IMR-90 (cell line): ENCODE data around the gene PRMT5. TPM values are rescaled to one million over a fixed set of nuclear protein-coding genes. Genes with fewer than 3 reads are reported as not detected.

Experiments used
- ATAC-seq: fragments of 200-7000 bp; cut with Tn5 transposase; 2 replicates; pipeline ENCODE4 v1.9.1; 2020; ENCODE audit warnings: low read depth, mild to moderate bottlenecking, moderate library complexity
- BruUV-seq: library from RNA; stranded (reverse); fragments of 400-500 nt; replicated peaks from 2 replicates; lab custom pipeline; 2021; lab: Mats Ljungman, UMichigan
- CTCF ChIA-PET: fragments of 300-600 bp; formaldehyde crosslinking; extraction: SDS; loops from one replicate; lab custom pipeline; 2021; ENCODE audit warnings: antibody characterized with exemption; lab: Yijun Ruan, JAX
- POLR2A ChIA-PET: fragments of 300-600 bp; sonication (Branson Sonifier 250); formaldehyde crosslinking; loops from one replicate; lab custom pipeline; 2022; ENCODE audit warnings: antibody characterized with exemption; ENCODE audit not compliant: unreplicated experiment; lab: Charles Lee
- DNase-seq: peaks from one replicate; pipeline ENCODE4 v3.0.0; 2013
- H2AFZ ChIP-seq: replicated peaks from 2 replicates; pipeline ENCODE3; 2013; ENCODE audit warnings: low read length, mild to moderate bottlenecking; ENCODE audit not compliant: poor library complexity
- H2AK5ac ChIP-seq: 2 replicates; pipeline ENCODE4 v1.6.1; 2013; ENCODE audit warnings: low read depth, low read length, inconsistent platforms
- H2AK9ac ChIP-seq: replicated peaks from 2 replicates; pipeline ENCODE3; 2013; ENCODE audit warnings: mild to moderate bottlenecking, low read depth, low read length, moderate library complexity; ENCODE audit not compliant: poor library complexity
- H2BK120ac ChIP-seq: 2 replicates; pipeline ENCODE4 v1.6.1; 2013; ENCODE audit warnings: low read depth, low read length, inconsistent platforms
- H2BK15ac ChIP-seq: 3 replicates; pipeline ENCODE4 v1.6.1; 2013; ENCODE audit warnings: low read depth, low read length, inconsistent platforms
- H2BK20ac ChIP-seq: 2 replicates; pipeline ENCODE4 v1.6.1; 2013; ENCODE audit warnings: low read depth, mild to moderate bottlenecking, inconsistent platforms, low read length, moderate library complexity
- H2BK5ac ChIP-seq: 2 replicates; pipeline ENCODE4 v1.6.1; 2013; ENCODE audit warnings: mild to moderate bottlenecking, low read depth, low read length, inconsistent platforms; ENCODE audit not compliant: poor library complexity, severe bottlenecking
- H3K14ac ChIP-seq: replicated peaks from 2 replicates; pipeline ENCODE4 v1.6.1; 2013; ENCODE audit warnings: low read depth, low read length, inconsistent platforms
- H3K18ac ChIP-seq: 2 replicates; pipeline ENCODE4 v1.6.1; 2013; ENCODE audit warnings: low read depth, low read length, control low read depth
- H3K23ac ChIP-seq: 2 replicates; pipeline ENCODE4 v1.6.1; 2013; ENCODE audit warnings: low read depth, low read length, inconsistent platforms
- H3K27ac ChIP-seq: 2 replicates; pipeline ENCODE4 v1.5.1; 2013; ENCODE audit warnings: mild to moderate bottlenecking, control low read depth, low read length; ENCODE audit not compliant: insufficient read depth
- H3K27me3 ChIP-seq: 2 replicates; pipeline ENCODE4 v1.6.1; 2013; ENCODE audit warnings: low read length; ENCODE audit not compliant: control insufficient read depth, insufficient read depth
- H3K36me3 ChIP-seq: 2 replicates; pipeline ENCODE4 v1.6.1; 2013; ENCODE audit warnings: low read length, mixed read lengths; ENCODE audit not compliant: control insufficient read depth, insufficient read depth
- H3K4ac ChIP-seq: 2 replicates; pipeline ENCODE4 v1.6.1; 2013; ENCODE audit warnings: low read depth, low read length, inconsistent platforms
- H3K4me1 ChIP-seq: 2 replicates; pipeline ENCODE4 v1.6.1; 2013; ENCODE audit warnings: low read length, mixed read lengths; ENCODE audit not compliant: control insufficient read depth, insufficient read depth
- H3K4me2 ChIP-seq: 2 replicates; pipeline ENCODE4 v1.6.1; 2013; ENCODE audit warnings: low read depth, mild to moderate bottlenecking, control low read depth, low read length, moderate library complexity
- H3K4me3 ChIP-seq: 2 replicates; pipeline ENCODE4 v1.5.1; 2013; ENCODE audit warnings: low read depth, mild to moderate bottlenecking, control low read depth, low read length, moderate library complexity; ENCODE audit not compliant: insufficient read depth
- H3K56ac ChIP-seq: 2 replicates; pipeline ENCODE4 v1.6.1; 2013; ENCODE audit warnings: low read length, inconsistent platforms; ENCODE audit not compliant: insufficient read depth; ENCODE audit errors: extremely low read depth
- H3K79me1 ChIP-seq, 2 experiments: 2 replicates each; pipeline ENCODE4 v1.6.1; 2013; ENCODE audit warnings: low read length in 2 of 2, inconsistent platforms in 1 of 2, low read depth in 1 of 2
- H3K9ac ChIP-seq: 2 replicates; pipeline ENCODE4 v1.6.1; 2013; ENCODE audit warnings: low read depth, low read length, control low read depth
- H3K9me1 ChIP-seq: 2 replicates; pipeline ENCODE4 v1.6.1; 2013; ENCODE audit warnings: low read length, inconsistent platforms; ENCODE audit not compliant: insufficient read depth
- H3K9me3 ChIP-seq: 2 replicates; pipeline ENCODE4 v1.6.1; 2013; ENCODE audit warnings: low read length; ENCODE audit not compliant: control insufficient read depth, insufficient read depth
- H4K20me1 ChIP-seq: 2 replicates; pipeline ENCODE4 v1.6.1; 2013; ENCODE audit warnings: low read length, inconsistent platforms; ENCODE audit not compliant: insufficient read depth
- H4K5ac ChIP-seq: 2 replicates; pipeline ENCODE4 v1.6.1; 2013; ENCODE audit warnings: mild to moderate bottlenecking, low read depth, low read length, control low read depth
- H4K8ac ChIP-seq, 2 experiments: 2 replicates each; pipeline ENCODE4 v1.6.1; 2013; ENCODE audit warnings: low read depth in 2 of 2, low read length in 2 of 2, control low read depth in 1 of 2, inconsistent platforms in 1 of 2
- H4K91ac ChIP-seq: 2 replicates; pipeline ENCODE4 v1.6.1; 2013; ENCODE audit warnings: low read depth, low read length, inconsistent platforms; ENCODE audit not compliant: insufficient read depth
- CHD1 ChIP-seq: IDR thresholded peaks from 2 replicates; pipeline ENCODE4 v1.6.1; 2012; ENCODE audit warnings: low read depth, low read length, improper control_type of control experiment
- MAFK ChIP-seq: IDR thresholded peaks from 2 replicates; pipeline ENCODE4 v1.6.1; 2012; ENCODE audit warnings: low read depth, low read length, improper control_type of control experiment
- NFE2L2 ChIP-seq: fragments of 150-350 bp; IDR thresholded peaks from 2 replicates; pipeline ENCODE4 v1.6.1; 2016; ENCODE audit warnings: low read depth, mild to moderate bottlenecking, low read length
- RFX5 ChIP-seq: IDR thresholded peaks from 2 replicates; pipeline ENCODE4 v1.8.0; 2012; ENCODE audit warnings: low read depth, mild to moderate bottlenecking, low read length, moderate library complexity
- SMC3 ChIP-seq: fragments of 150-350 bp; IDR thresholded peaks from 2 replicates; pipeline ENCODE4 v1.6.1; 2016; ENCODE audit warnings: low read depth, mild to moderate bottlenecking, antibody characterized with exemption, low read length, moderate library complexity
- WGBS, 2 experiments: methylation state at CpG; one replicate each; pipeline versions ENCODE4 v1.1.5 to v1.1.7; 2013; ENCODE audit warnings: missing lambda C conversion rate in 2 of 2; ENCODE audit not compliant: insufficient read length in 1 of 2; ENCODE audit errors: extremely low coverage in 2 of 2; 5-methylcytosine and 5-hydroxymethylcytosine counted together
- dilution Hi-C: fragments of 300-500 bp; cut with HindIII; formaldehyde crosslinking; loops from one replicate; pipeline ENCODE4 v1.14.3; 2018; ENCODE audit warnings: low sequenced_read_pairs; ENCODE audit not compliant: unreplicated experiment
- in situ Hi-C: fragments of 300-500 bp; cut with MboI; formaldehyde crosslinking; loops from 3 replicates; pipeline ENCODE4 v1.14.3; 2019; ENCODE audit warnings: low sequenced_read_pairs, inconsistent platforms, mixed read lengths
- intact Hi-C: fragments of 100-400 bp; cut with micrococcal nuclease; formaldehyde crosslinking; loops from 2 replicates; pipeline ENCODE4 v1.10.0; 2022
- polyA plus RNA-seq, 3 experiments: library from polyadenylated mRNA; depleted of rRNA; stranded (reverse); fragments of >200 nt; gene quantifications; 2 replicates each; pipeline ENCODE4 v1.2.3, GENCODE V29; 2012; ENCODE audit warnings: low replicate concordance in 1 of 3
- total RNA-seq: library from RNA; depleted of rRNA; stranded (reverse); fragments of >200 nt; gene quantifications from 2 replicates; pipeline ENCODE4 v1.2.3, GENCODE V29; 2012

PRMT5 gene
- total and polyA plus RNA-seq, 2 of the 4 experiments (the other 2 are of a cell fraction): 99.3 to 136 TPM

DNA sequence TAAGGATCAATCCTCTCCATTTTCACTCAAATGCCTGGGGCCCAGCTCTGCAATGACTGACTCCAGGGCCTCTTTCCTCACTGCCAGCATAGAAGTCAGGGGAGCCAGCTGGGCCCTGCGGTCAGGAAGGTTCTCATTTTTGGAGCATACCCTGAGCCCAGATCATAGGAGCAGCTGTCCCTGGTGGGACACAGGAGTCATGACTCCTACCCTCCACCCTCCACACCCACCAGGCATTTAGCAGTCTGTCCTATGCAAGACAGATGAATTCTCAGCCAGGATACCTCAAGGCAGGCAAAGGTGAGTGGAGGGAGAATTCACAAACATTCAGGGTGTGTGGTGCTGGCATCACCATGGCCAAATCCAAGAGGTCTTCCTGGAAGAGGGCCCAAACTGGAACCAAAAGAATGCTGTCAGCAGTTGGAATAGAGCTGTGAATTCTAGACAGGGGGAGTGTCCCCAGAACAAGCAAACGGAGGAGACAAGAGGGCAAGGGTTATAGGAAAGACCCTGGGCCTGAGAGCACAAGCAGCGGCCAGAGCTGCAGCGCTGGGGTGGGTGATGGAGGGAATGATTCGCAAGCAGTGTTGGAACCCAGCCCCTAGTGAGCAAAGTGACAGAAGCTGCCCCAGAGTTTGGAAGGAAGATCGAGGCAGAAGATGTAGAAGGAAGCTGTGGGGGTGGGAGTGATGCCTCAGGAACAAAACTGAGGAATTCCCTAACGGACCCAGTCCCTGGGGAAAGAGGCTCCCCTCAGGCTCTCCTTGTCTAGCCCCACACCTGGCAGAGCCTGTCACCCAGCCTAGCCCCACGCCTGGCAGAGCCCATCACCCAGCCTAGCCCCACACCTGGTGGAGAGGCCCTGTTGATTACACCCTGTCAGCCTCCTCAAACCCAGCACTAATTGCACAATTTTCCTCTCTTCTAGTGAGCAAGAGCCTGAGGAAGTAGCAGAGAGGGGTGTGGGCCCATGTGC lies 50.6 kb downstream of the PRMT5 start:
- ATAC-seq: no peak
- no peaks in the 10 kb centered on the region for H3K9me3 ChIP-seq
- H3K23ac ChIP-seq: no peak overlapping the region
- 0 out of 2 replicates have a peak, but pooled peaks cover 3% of the 10 kb centered on the region for H3K9me1 ChIP-seq
- H3K4me2 ChIP-seq: no peak overlapping the region
- H4K8ac ChIP-seq: no peak overlapping the region
- no peak for TF ChIP-seq RFX5
- TF ChIP-seq NFE2L2: no peak
- TF ChIP-seq SMC3: no peak
- no peak for TF ChIP-seq MAFK
- TF ChIP-seq CHD1: no peak
- dilution Hi-C loops (no loop called here), intact Hi-C loops (no loop called here), in situ Hi-C loops (no loop called here)
- no peak for DNase-seq
- 83% methylated on average over 3 of the region's 8 CpGs; no CpG with 5 or more reads in 1 of the 2 experiments for WGBS, 2 experiments
- H2AFZ ChIP-seq: no peak overlapping the region
- no peaks in the 10 kb centered on the region for H4K20me1 ChIP-seq
- no peak overlapping the region for H2BK15ac ChIP-seq
- BruUV-seq: no TSS peak
- no peak overlapping the region for H4K5ac ChIP-seq
- H3K27ac ChIP-seq: no peak overlapping the region
- H3K56ac ChIP-seq: no peak overlapping the region
- H2BK120ac ChIP-seq: no peak overlapping the region
- no peak overlapping the region for H2AK5ac ChIP-seq
- H3K4me3 ChIP-seq: no peak overlapping the region
- ChIA-PET CTCF (no interaction called here), POLR2A (no interaction called here)
- H3K14ac ChIP-seq: no peak overlapping the region
- H3K18ac ChIP-seq: no peak overlapping the region
- H3K4ac ChIP-seq: no peak overlapping the region
- no peak overlapping the region for H4K91ac ChIP-seq
- H2BK5ac ChIP-seq: no peak overlapping the region
- H3K9ac ChIP-seq: no peak overlapping the region
- no peak overlapping the region for H2AK9ac ChIP-seq
- H3K36me3 ChIP-seq: peaks cover 51% of the 10 kb centered on the region
- peaks cover 15 to 25% of the 10 kb centered on the region in 2 experiments; a peak in 3 of 4 replicates for H3K79me1 ChIP-seq
- H3K27me3 ChIP-seq: no peaks in the 10 kb centered on the region
- H3K4me1 ChIP-seq: no peaks in the 10 kb centered on the region; the same call in 1 of the 2 replicates
- no peak overlapping the region for H2BK20ac ChIP-seq
